ENCODE measurements around the gene TM2D1. TPM values are rescaled to one million over a fixed set of nuclear protein-coding genes. Genes with fewer than 3 reads are reported as not detected.
A peak's percentile ranks its signal among the peaks of the same experiment; 100 is the strongest.

TM2D1 gene
- total RNA-seq, 6 experiments from 2014 or later, result 39.1 to 49.0 (median 40.4) TPM

DNA sequence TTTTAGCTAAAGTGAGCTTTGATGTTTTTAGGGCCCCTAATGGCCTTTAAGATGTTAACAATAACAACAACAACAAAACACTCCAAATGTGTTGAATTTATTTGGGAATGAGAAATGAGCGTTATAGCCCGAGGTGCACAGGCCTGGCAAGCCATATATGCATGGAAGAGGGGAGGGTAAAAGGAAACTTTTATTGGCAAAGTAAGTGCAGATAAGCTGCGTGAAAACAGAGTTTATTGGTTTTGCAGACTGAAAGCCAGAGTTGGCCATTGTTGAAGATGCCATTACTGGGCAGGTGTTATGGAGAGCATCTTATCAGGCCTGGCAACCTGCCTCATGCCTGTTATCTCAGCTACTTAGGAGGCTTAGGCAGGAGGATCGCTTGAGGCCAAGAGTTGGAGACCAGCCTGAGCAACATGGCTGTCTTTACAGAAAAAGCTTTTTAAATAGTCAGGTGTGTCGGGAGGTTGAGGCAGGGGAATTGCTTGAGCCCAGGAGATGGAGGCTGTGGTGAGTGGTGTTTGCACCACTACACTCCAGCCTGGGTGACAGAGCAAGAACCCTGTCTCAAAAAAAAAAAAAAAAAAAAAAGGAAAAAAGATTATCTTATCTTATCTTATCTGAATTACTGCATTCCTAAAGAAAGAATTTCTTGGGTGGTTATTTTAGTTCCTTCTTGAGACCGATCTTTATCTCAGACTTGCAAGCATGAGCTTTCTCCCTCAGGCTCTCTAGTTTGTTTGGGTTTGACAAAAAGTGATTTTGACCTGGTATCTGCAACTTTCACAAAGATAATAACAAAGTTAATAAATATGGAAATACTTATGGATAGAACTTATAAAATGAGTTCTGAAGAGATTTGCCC is 19.0 kb upstream of the TM2D1 start:
- Mint-ChIP-seq H3K27ac (peak overlapping the region; percentile 79), H3K36me3 (ENCODE audit: low read depth) (no peaks in the 10 kb centered on the region), H3K4me3 (peak overlapping the region; percentile 81), H3K27me3 (ENCODE audit: insufficient read depth) (no peaks in the 10 kb centered on the region; the same call in none of the 2 replicates), H3K9me3 (no peaks in the 10 kb centered on the region), H3K4me1 (ENCODE audit: low read depth) (peaks cover 50% of the 10 kb centered on the region)
- TF ChIP-seq, protein P1, sequence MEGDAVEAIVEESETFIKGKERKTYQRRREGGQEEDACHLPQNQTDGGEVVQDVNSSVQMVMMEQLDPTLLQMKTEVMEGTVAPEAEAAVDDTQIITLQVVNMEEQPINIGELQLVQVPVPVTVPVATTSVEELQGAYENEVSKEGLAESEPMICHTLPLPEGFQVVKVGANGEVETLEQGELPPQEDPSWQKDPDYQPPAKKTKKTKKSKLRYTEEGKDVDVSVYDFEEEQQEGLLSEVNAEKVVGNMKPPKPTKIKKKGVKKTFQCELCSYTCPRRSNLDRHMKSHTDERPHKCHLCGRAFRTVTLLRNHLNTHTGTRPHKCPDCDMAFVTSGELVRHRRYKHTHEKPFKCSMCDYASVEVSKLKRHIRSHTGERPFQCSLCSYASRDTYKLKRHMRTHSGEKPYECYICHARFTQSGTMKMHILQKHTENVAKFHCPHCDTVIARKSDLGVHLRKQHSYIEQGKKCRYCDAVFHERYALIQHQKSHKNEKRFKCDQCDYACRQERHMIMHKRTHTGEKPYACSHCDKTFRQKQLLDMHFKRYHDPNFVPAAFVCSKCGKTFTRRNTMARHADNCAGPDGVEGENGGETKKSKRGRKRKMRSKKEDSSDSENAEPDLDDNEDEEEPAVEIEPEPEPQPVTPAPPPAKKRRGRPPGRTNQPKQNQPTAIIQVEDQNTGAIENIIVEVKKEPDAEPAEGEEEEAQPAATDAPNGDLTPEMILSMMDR (IDR thresholded peaks at IDR 0.05), result no peak
- peak; percentile 10 for DNase-seq

DNA sequence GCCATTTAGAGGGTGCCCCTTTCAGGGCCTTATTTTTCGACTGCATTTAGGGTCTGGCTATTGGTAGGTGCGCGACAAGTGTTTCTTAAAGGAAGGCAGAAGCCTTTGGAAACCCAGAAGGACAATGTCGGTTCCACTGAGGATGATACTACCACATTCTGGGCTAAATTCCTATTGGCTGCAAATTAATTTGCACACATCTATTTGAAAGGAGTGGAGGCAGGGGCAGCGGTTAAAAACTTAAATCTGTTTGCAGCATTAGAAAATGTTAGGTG is 18.4 kb upstream of the TM2D1 start:
- H3K27me3 Mint-ChIP-seq (ENCODE audit: insufficient read depth), result no peaks in the 10 kb centered on the region; the same call in 1 of the 2 replicates
- no peaks in the 10 kb centered on the region for H3K36me3 Mint-ChIP-seq (ENCODE audit: low read depth)
- no peaks in the 10 kb centered on the region for H3K9me3 Mint-ChIP-seq
- no peak for DNase-seq
- H3K27ac Mint-ChIP-seq, result peak overlapping the region; percentile 79
- TF ChIP-seq, protein P1 (IDR thresholded peaks at IDR 0.05), result no peak
- H3K4me1 Mint-ChIP-seq (ENCODE audit: low read depth), result peaks cover 50% of the 10 kb centered on the region
- H3K4me3 Mint-ChIP-seq, result peak overlapping the region; percentile 81

DNA sequence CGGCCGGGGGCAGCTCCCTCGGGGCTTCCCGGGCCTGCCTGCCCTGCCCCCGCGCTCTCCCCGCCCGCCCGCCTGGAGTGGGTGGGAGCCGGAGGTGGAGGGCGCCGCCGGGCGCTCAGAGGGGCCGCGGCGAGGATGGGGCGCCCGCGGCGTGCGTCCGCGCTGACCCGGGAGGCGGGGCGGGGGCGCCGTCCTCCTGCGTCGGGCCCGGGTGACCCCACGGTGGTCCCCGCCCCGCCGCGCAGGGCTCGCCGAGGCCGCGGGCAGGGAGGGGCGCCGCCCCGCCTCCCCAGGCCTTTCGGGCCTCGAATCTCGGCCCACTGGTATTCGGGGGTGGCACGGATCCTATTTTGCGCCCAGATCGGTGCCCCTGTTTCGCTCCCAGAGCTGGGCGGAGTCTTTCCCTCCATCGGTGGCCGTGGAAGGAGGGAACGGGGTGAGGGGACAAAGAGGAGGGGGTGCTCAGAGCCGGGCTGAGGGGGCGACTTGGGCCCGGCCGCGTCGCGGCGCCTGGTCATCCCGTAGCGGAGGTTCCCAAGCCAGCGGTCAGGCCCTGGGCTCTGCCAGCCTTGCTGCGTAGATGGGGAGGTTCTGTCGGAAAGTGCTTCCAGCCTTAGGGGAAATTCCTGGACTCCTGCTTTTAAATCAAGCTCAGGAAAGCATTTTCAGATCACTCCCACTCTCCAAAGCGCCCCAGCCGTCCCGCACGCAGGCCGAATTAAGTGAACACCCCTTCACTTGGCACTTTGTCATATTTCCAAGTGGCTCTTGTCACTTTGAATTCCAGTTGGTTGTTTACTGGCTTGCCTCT is 17.9 kb upstream of the TM2D1 start:
- no peaks in the 10 kb centered on the region; the same call in 1 of the 2 replicates for H3K27me3 Mint-ChIP-seq (ENCODE audit: insufficient read depth)
- no peaks in the 10 kb centered on the region for H3K9me3 Mint-ChIP-seq
- H3K4me3 Mint-ChIP-seq, result peak overlapping the region; percentile 81
- TF ChIP-seq, protein P1 (IDR thresholded peaks at IDR 0.05), result no peak
- peaks cover 50% of the 10 kb centered on the region for H3K4me1 Mint-ChIP-seq (ENCODE audit: low read depth)
- DNase-seq, result peak; percentile 56
- no peaks in the 10 kb centered on the region for H3K36me3 Mint-ChIP-seq (ENCODE audit: low read depth)
- peak overlapping the region; percentile 79 for H3K27ac Mint-ChIP-seq

DNA sequence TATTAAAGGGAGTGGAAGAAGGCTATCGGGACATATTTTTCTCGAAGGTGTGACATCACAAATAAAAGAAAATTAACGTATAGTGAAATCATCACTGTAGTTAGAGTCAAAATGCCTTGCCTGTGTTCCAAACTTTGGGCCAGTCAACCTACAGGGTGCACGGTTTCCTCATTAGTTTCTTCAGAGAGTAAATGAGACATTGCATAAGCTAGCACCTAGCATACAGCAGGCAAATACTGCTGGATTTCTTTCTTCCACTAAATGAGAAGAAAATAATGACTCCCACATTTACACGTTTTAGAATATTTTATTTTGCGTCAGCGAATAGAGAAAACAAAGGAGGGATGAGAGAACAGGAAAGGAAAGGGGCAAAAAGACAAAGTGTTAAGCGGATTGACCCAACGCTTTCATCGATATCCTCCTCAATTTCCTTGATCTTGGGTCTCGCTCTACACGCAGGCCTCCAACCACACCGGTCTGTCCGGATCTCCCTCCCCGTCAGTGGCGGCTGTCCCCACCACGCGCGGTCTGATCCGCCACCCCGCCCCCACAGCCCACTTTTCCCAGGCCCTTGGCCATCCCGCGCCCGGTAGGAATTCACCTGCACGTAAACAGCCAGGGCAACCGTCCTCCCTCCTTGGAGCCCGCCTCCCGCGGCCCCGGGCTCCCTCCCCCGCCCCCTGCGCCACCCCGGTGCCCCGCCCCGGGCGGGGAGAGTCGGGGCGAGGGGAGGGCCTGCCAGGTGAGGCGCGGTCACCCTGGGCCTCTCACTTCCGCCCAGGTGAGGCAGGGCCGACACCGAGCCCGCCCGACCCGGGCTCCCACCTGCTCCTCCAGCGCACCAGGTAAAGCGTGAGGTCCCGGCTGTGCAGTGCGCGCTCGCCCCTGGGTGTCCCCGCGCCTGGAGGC is 17.0 kb upstream of the TM2D1 start, which contains the start of gene PATJ:
TSS of gene PATJ (plus strand) at position 770 of the 909 bp plus-strand sequence. CDS start 20,413 bp downstream, outside the sequence.
- Mint-ChIP-seq H3K4me1 (ENCODE audit: low read depth) (peaks cover 41% of the 10 kb centered on the region), H3K4me3 (peak within 1 kb of the TSS; percentile 90), H3K9me3 (no peaks in the 10 kb centered on the region), H3K27ac (peak within 1 kb of the TSS; percentile 92), H3K27me3 (ENCODE audit: insufficient read depth) (no peaks in the 10 kb centered on the region; the same call in 1 of the 2 replicates), H3K36me3 (ENCODE audit: low read depth) (no peaks in the 10 kb centered on the region)
- TF ChIP-seq, protein P1 (IDR thresholded peaks at IDR 0.05), result no peak
- DNase-seq, result no peak
